NT2/D1 (cell line): ENCODE data around the gene SMG6.

Experiments used
- SUZ12 ChIP-seq: IDR thresholded peaks from 2 replicates; pipeline ENCODE4 v1.6.1; 2011; ENCODE audit not compliant: insufficient read length, insufficient read depth; ENCODE audit errors: extremely low read depth
- YY1 ChIP-seq: IDR thresholded peaks from 2 replicates; pipeline ENCODE4 v1.6.1; 2011; ENCODE audit not compliant: insufficient read length, insufficient read depth
- ZNF274 ChIP-seq: IDR thresholded peaks from 2 replicates; pipeline ENCODE4 v1.6.1; 2011; ENCODE audit warnings: mild to moderate bottlenecking, low read depth, low read length

DNA sequence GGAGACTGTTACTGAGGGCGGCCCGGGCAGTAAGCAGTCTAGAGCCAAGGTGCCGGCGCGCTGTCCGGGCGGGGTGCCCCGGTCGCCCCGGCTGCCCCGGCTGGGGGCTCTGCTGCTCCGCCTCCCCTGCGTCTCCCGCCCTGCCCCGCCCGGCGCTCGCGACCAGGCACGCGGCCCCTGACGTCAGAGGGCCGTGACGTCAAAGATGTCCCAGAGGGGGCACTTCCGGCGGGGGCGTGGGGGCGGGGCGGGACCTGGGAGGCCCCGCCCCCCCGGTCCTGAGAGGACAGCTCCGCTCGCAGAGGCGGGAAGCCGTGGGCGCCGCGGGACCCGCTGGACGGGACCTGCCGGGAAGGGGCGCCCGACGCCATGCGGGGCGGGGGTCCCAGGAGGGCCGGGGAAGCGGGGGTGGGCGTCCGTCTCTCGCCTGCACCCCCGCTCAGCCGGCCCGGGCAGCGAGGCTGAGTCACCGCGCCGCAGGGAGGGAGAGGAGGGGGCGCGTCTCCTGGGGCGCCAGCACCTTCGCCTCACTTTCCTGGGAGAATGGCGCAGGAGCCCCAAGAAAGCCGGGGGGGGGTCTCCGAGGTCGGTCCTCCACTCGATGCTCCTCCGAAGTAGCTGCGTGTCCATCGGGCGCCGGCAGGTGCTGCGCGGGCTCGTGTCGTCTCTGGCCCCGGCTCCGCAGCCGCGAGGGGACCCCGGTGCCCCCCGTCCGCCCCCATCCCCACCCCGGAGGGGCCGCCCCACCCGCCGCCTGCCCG, 253.1 kb downstream of the SMG6 start:
- TF ChIP-seq SUZ12 (no peak), ZNF274 (no peak), YY1 (no peak)
